Right atrium auricular region (tissue), 2 donors: ENCODE data around the gene SEMA4D. TPM values are rescaled to one million over a fixed set of nuclear protein-coding genes. Genes with fewer than 3 reads are reported as not detected.

Experiments
- DNase-seq: peaks from one replicate; pipeline ENCODE4 v3.0.0-alpha.2; 2019; ENCODE audit warnings: low spot score
- H3K27ac ChIP-seq, 2 donors: fragments of 200-600 bp; sonication (generic); 1 replicate in 1 of 2; 2 replicates in 1 of 2; pipeline ENCODE4 v1.5.1; 2016 to 2019
- H3K27me3 ChIP-seq, 2 donors: fragments of 200-600 bp; sonication (generic); one replicate each; pipeline versions ENCODE4 v1.5.1 to v1.6.0; 2017 to 2019
- H3K36me3 ChIP-seq: fragments of 200-600 bp; sonication (generic); one replicate; pipeline ENCODE4 v1.5.1; 2016
- H3K4me1 ChIP-seq, 2 donors: fragments of 200-600 bp; sonication (generic); one replicate each; pipeline versions ENCODE4 v1.5.1 to v1.6.0; 2017 to 2019
- H3K4me3 ChIP-seq, 2 donors: fragments of 200-600 bp; sonication (generic); 1 replicate in 1 of 2; 2 replicates in 1 of 2; pipeline ENCODE4 v1.5.1; 2017 to 2019; ENCODE audit warnings: mild to moderate bottlenecking in 1 of 2, moderate library complexity in 1 of 2
- H3K9me3 ChIP-seq, 2 donors: fragments of 200-600 bp; sonication (generic); one replicate each; pipeline ENCODE4 v1.5.1; 2019
- CTCF ChIP-seq, 2 donors: fragments of 200-600 bp; sonication (generic); IDR thresholded peaks; one replicate each; pipeline ENCODE4 v1.5.1; 2019; ENCODE audit warnings: antibody characterized with exemption in 2 of 2
- total RNA-seq, 2 donors: library from RNA; depleted of rRNA; stranded (reverse); fragments of >200 nt; gene quantifications; one replicate each; pipeline ENCODE4 v1.1.0, GENCODE V29; 2016

Gene SEMA4D
- total RNA-seq, 2 donors from 2014 or later = 14.6 to 22.1 TPM

DNA sequence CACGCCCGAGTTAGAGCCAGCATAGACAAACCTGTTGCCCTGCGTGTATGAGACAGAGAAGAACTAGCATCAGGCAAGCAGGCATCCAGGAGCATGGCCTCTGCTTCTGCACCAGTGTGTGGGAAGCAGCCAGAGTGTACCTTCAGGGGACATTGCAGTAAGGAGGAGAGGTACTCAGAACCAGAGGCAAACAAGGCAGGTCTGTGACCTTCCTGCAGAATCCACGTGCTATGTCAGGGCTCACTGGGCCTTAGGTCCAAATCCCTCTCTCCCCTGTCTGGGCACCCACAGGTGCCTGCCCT is 116.7 kb downstream of the SEMA4D start:
- Histone ChIP-seq H3K27me3 (no peaks in the 10 kb centered on the region), H3K9me3 (no peaks in the 10 kb centered on the region), H3K27ac (no peak overlapping the region), H3K4me3 (no peak overlapping the region), H3K36me3 (peaks cover 10% of the 10 kb centered on the region), H3K4me1 (no peaks in the 10 kb centered on the region)
- no peak for TF ChIP-seq CTCF (IDR thresholded peaks at IDR 0.05)
- no peak for DNase-seq

GRCh38 chr9:89380437-89381307 is 117.2 kb downstream of the SEMA4D start:
- DNase-seq = no peak
- Histone ChIP-seq H3K27ac (no peak overlapping the region), H3K9me3 (no peaks in the 10 kb centered on the region), H3K4me1 (no peaks in the 10 kb centered on the region), H3K4me3 (no peak overlapping the region), H3K36me3 (peaks cover 7% of the 10 kb centered on the region), H3K27me3 (no peaks in the 10 kb centered on the region)
- no peak for TF ChIP-seq CTCF (IDR thresholded peaks at IDR 0.05)

GRCh38 chr9:89379508-89380115 is 118.3 kb downstream of the SEMA4D start:
- no peaks in the 10 kb centered on the region for H3K9me3 ChIP-seq
- no peak for DNase-seq
- peaks cover 7% of the 10 kb centered on the region for H3K36me3 ChIP-seq
- no peak overlapping the region for H3K27ac ChIP-seq
- no peak for TF ChIP-seq CTCF (IDR thresholded peaks at IDR 0.05)
- no peak overlapping the region for H3K4me3 ChIP-seq
- H3K27me3 ChIP-seq = no peaks in the 10 kb centered on the region
- no peaks in the 10 kb centered on the region for H3K4me1 ChIP-seq

DNA sequence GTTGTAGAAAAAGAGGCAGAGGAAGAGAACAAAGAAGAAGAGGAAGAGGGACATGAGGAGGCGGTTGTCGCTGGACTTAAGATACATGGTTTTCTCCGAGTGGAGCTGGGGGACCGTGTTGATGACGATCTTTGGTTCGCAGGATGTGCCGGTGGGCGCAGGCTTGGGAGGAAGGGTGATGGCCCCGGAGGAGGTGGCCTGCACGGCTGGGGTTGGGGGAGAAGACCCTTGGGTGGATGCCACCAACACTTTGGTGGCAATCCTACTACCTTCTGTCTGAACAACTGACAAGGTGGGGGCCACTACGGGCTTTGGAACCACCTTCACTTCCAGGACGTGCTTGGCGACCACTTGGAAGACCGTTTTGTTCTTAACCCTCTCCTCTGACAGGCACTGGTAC is 118.9 kb downstream of the SEMA4D start:
- Histone ChIP-seq H3K4me1 (no peaks in the 10 kb centered on the region), H3K9me3 (no peaks in the 10 kb centered on the region), H3K36me3 (peaks cover 7% of the 10 kb centered on the region), H3K4me3 (no peak overlapping the region), H3K27ac (no peak overlapping the region), H3K27me3 (no peaks in the 10 kb centered on the region)
- TF ChIP-seq CTCF (IDR thresholded peaks at IDR 0.05) = no peak
- no peak for DNase-seq

- no peak overlapping the region for H3K4me3 ChIP-seq
- peaks cover 7% of the 10 kb centered on the region for H3K36me3 ChIP-seq
Measured at GRCh38 chr9:89378541-89378940, 119.4 kb downstream of the SEMA4D start.

More at GRCh38 chr9:89378541-89378940, 119.4 kb downstream of the SEMA4D start:
- no peak for TF ChIP-seq CTCF (IDR thresholded peaks at IDR 0.05)
- Histone ChIP-seq H3K27ac (no peak overlapping the region), H3K27me3 (no peaks in the 10 kb centered on the region), H3K9me3 (no peaks in the 10 kb centered on the region), H3K4me1 (no peaks in the 10 kb centered on the region)
- DNase-seq = no peak
